Measurements from ENCODE around the gene TBC1D1.
"Not testable (repeated sequence)": the region's sequence is repeated elsewhere in the genome, so short reads cannot be mapped to it uniquely, and the experiment has no call there.

Gene TBC1D1

DNA sequence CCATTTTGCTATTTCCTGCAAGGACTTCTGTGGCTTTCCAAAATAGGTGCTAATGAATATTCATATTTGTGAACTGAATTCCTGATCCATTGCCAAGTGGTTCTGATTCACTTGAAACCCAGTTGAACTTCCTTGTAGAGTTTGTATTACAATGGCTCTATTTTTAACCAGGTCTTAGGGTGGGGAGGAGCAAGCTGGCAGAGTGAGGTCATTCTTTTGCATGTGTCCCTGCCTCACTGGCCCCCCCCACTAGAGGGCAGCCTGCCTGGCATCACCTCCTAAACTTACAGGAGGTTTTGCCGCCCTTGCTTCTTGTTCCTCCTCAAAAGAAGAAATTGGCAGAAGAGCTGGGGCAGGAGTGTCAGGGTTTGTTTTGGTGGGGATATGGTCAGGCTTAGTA lies 79.8 kb downstream of the TBC1D1 start:
- no peak for DNase-seq

DNA sequence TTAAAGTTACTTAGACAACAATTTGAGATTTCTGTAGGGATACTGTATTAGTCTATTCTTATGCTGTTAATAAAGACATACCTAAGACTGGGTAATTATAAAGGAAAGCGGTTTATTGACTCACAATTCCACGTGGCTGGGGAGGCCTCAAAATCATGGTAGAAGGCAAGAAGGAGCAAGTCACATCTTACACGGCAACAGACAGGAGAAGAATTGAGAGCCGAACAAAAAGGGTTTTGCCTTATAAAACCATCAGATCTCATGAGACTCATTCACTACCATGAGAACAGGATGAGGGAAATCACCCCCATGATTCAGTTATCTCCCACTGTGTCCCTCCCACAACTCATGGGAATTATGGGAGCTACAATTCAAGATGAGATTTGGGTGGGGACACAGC lies 80.3 kb downstream of the TBC1D1 start:
- no peak for DNase-seq

DNA sequence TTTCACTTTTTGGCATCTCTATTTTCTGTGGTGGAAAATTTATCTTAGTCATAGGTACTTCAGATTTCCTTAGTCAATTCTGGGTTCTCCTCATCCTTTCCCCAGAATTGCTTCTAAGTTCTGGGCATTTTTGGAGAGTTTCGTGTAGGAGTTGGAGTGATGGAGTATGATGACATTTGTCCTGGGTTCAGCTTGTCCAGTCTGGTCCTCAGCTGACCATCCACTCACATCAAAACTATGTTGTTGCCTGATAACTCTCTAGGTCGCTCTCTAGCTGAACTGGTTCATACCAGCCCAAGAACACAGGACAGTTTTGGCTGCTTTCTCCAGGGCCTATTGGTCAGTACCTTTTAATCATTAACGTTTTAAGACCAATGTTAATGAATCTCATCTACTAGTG lies 82.6 kb downstream of the TBC1D1 start:
- DNase-seq: no peak

DNA sequence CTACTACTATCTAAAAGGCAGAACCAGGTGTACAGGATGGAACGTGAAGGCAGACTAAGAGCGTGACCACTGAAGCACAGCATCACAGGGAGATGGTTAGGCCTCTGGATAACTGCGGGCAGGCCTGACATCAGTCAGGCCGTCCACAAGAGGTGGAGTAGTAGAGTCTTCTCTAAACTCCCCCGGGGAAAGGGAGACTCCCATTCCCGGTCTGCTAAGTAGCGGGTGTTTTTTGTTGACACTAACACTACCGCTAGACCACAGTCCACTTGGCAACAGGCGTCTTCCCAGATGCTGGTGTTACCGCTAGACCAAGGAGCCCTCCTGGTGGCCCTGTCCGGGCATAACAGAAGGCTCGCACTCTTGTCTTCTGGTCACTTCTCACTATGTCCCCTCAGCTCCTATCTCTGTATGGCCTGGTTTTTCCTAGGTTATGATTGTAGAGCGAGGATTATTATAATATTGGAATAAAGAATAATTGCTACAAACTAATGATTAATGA lies 84.5 kb downstream of the TBC1D1 start:
- DNase-seq: not testable (repeated sequence)

DNA sequence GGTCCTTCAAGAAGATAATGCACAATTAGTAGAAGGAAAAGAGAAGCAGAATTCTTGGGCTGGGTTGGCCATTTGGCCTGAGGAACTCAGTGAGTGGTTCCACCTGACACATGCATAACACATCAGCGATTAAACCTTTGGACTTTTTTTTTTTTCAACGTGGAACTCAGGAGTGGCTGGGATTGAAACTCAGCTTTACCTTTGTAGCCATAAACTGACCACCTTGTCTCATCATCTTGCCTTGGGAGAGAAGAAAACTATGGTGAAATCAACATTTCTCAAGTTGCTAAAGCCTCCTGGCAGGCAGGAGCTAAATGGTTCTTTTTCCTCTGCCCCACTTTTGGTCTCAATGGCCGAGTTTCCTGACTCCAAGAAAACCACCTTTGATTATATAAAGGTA lies 85.6 kb downstream of the TBC1D1 start:
- no peak for DNase-seq

DNA sequence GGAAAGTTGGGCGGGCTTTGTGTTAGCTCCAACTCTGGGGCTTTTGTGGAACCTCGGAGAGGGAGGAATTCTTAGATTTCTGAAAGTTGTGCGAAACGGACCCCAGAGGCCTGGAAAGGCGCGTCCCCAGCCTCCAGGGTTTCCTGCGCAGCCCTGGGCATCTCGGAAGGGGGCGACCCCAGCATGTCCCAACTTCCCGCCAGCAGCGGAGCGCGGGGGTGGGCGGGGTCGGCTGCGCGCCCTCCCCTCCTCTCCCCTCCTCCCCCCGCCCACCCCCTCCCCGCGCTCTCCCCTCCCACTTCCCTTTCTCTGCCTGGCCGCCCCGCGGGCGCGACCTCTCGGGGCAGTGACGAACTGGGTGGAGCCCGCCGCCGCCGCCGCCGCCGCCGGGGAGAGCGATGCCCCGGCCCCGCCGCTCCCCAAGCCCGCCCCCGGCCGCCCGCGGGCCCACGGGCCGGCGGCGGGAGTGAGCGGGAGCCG lies 86.1 kb downstream of the TBC1D1 start:
- DNase-seq: no peak

DNA sequence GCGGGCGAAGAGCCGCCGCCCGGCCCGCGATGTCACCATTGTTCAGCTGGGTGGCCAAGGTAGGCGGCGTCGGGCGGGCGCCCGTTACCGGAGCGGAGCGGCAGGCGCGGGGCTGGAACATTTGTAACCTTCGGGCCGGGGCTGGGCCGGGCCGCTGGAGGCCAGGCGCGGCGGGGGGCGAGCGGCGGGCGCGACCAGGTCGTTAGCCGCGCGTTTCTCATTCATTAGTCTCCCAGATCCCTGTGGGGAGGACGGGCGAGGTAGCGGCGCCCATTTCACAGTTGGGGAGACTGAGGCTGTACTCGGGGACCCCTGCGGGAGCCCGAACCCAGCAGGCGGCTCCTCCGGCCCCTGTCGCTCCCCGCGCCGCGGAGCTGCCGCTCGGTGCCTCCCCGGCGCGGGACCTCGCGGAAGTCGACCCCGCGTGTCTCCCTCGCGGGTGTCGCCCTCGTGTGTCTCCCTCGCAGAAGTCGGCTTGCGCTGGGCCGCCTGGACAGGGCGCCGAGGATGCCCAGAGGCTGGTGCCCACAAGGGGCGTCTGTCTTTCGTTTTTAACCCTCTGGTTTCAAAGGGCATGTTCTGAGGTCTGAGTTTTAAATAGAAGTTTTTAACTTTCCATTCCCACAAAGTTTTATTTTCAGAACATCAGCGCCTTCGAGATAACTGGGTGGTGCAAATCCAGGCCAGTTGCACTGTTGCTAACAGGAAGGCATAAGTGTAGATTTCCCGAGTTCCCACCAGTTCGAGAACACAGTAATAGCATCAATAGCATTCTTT lies 86.8 kb downstream of the TBC1D1 start:
- DNase-seq: no peak

DNA sequence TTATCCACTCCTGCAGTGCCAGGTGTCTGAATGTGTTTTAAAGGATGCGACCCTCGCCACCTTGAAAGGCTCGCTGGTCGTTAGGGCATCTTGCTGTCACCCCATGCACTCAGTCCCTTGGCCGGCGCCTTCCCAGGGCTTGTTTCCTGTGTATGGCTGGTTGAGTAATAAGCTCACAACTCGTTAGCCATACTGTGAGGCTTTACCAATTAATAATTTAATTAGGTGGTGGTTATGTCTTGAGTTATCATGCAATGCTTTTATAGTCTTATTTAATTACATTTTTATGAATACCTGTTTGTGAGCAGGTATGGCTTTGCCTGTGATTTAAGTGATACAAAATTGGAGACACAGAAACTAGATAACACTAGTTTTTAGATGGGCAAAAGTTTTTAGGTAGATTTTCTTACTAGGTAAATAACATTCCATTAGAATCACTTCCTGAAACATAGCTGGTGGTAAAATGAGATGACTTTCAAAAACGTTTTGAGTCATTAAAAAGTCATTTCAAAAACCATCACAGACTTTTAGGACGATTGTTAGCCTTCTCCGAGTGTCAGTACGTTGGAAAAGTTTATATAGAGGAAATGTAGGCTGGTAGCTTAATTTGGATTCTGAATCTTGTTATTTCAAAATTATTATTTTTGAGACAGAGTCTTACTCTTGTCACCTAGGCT lies 87.5 kb downstream of the TBC1D1 start:
- no peak for DNase-seq

DNA sequence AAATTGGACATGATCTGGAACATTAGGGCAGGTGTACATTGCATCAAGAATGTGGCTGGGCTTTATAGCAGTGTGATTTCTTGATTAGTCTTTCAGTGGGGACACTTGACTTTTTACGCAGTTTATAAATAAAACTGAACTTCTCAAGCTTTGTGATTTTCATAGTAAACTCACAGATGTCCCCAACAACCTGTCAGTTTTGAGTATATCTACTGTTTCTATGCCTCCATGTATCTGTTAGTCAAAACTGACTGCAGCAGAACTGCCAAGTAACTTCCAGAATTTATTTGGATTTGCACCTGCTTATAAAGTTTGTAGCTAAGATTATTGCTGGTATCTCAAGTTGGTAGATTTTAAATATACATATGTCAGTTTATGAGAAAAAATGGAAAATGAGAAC lies 89.4 kb downstream of the TBC1D1 start:
- DNase-seq: no peak

DNA sequence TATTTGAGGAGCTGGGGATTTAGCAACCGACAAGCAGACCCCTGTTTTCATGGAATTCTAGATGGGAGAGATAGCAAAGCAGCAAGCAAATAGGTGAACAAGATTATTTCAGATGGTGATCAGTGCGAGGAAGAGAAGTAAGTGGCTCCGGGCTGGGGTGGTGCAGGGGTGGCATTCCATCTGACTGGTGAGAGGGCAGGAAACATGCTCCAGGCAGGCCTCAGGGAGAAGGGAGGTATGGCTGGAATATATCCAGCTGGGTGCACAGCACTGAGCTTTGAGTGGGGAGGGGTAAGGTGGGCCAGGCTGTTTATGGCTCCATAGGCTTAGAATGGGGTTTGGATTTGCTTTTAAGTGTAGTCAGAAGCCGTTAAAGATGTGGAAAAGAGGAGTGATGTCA lies 90.5 kb downstream of the TBC1D1 start:
- DNase-seq: no peak

DNA sequence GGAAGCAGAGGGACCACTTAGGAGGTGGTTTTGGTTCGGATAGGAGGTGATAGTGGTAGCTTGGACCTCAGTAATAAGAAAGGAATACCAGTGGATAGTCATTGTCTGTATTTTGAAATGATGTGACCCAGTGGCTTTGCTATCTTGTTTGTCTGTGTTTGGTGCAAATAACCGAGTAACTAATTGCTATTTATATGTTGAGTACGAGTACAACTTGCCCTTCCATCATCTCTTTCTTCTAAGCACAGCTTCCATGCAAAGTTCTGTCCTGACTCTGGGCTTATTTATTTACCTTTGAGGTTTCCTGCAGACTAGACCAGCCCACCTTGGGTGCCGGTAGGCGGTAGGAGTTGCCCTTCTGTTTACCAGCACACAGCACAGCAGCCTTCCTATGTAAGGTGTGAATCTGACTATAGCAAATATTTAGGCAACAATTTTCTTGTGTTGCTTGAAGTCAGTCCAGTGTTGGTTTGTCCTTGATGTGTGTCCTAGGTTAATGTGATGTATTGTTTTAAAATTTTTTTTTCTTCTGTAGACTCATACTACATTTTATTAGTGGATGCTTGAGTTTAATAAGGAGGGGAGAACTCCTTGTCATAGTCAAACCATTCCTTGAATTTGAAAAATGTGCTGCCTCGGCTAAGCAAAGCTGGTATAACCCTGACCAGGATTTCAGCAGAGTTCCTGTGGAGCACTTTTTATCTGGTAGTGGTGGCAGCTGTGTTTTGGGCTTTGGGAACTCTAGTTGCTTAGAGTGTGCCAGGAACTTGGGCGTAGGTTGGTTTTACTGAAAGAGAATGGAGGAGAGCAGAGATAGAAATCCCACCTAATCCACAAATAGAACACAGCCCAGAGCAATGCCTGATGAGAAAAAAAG lies 91.2 kb downstream of the TBC1D1 start:
- DNase-seq: no peak

DNA sequence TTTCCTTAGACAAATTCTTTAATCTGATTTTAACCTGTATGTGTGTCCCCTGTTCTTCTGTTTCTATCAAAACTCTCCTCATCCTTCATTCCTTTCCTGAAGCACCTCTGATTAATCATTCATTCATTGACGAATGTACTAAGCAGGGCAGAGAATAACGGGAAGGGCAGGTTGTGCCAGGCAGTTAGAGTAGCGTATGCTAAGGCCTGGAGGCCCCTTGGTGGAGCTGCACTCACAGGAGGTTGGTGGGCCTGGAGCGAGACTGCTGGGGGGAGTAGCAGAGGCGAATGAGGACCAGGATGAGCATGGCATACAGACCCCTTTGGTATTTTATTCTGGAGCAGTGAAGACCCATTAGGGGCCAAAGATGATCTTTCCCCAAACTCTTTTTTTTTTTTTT lies 91.9 kb downstream of the TBC1D1 start:
- no peak for DNase-seq

DNA sequence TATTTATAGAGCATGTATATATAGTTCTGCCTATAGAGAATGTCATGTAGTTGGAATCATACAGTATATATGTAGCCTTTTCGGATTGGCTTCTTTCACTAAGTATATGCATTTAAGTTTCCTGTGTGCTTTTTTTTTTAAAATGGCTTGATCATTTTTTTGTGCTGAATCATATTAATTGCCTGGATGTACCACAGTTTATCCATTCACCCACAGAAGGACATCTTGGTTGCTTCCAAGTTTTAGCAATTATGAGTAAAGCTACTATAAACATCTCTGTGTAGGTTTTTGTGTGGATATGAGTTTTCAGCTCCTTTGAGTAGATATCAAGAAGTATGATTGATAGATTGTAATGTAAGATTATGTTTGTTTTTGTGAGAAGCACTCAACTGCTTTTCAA lies 93.1 kb downstream of the TBC1D1 start:
- DNase-seq: no peak

DNA sequence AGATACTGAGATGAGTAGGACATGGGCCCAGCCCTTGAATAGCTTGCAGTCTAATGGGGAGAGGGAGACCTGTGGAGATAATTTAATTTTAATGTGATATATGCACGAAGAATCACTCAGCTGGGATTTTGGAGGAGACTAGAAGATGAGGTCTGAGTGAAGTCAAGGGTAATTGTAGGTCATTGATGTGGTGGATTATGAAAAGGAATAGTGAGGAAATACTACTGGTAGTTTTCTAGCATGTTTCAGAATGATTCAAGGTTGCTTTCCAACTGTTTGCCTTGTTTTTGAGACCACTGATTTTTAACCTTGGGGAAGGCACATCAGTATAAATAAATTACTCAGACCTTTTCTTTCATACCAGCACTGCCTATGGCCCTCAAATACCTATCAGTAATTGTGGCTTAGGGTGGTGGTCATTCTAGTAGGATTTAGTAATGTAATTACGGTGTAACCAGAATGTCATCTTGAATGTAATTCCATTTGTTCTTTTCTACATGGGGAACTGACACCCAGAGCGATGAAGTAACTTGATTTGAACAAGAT lies 94.9 kb downstream of the TBC1D1 start:
- DNase-seq: no peak

DNA sequence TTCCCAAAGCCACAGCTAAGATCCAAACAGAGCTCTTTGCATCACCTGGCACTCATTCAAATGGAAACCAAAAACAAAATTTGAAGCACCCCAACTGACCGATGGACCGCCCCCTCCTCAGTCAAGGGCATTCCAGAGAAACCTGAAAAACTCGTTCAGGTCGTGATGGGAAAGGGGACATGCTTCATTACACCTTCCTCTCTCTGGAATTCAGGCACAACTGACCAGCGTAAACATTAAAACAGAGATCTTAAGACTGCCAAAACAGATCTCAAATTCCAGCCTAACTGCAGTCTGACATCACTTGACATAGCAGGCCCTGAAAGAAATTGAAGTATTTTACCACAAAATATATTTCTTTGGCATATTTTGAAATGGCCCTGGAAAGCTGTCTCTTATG lies 97.8 kb downstream of the TBC1D1 start:
- no peak for DNase-seq

DNA sequence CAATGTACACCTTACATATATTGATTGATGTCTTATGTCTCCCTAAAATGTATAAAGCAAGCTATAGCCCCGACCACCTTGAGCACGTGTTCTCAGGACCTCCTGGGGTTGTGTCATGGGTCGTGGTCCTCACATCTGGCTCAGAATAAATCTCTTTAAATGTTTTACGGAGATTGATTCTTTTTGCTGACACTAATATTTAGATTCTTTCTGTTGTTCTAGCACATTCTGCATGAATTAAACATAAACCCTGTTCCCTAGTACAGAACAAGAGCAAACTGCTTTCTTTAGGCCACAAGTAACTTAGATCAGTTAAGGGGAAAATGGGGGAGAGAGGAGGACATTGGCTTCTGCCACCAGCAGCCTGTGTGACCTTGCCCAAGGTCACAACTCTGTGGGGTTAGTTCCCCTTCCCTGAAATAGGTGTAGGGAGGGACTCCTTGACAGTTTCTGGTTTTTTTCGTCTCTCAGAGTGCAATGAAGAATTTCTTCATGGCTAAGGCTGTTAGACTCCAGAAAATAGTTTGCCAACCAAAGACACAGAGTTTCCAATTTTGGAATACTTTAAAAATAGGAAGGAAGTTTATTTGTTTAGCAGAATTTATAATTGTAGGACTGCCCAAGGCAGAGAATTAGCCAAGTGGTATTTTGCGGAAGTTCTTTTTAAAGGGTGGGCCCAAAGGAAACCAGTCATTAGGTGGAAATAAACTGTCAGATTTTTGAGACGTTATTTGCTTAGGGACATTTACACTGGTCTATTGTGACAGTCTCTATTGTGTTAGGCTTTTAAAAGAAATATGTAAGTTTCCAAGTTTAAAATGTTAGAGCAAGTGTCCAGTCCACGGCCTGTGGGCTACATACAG lies 98.7 kb downstream of the TBC1D1 start:
- DNase-seq: no peak

DNA sequence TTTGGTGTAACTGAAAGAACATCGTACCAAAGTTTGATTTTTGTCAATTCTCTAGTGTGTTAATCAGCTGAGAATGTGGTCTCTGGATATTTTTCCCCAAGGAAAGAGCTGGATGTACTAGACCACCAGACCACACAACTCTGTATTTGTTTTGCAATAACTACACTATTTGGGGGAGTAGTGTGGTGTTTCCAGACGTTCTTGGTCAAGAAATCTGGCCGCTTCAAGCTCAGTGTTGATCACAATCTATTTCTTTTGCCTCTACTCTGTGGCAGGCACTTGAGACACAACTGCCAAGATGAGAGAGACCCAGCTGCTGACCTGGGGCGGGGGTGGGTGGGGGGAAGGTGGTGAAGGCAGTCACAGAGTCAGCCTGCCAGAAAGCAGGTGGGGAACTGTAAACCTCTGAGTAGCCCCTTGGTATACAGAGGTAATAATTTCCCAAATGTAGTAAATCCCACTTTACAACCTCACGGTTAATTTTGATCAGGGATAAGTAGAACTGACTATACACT lies 99.9 kb downstream of the TBC1D1 start:
- no peak for DNase-seq

DNA sequence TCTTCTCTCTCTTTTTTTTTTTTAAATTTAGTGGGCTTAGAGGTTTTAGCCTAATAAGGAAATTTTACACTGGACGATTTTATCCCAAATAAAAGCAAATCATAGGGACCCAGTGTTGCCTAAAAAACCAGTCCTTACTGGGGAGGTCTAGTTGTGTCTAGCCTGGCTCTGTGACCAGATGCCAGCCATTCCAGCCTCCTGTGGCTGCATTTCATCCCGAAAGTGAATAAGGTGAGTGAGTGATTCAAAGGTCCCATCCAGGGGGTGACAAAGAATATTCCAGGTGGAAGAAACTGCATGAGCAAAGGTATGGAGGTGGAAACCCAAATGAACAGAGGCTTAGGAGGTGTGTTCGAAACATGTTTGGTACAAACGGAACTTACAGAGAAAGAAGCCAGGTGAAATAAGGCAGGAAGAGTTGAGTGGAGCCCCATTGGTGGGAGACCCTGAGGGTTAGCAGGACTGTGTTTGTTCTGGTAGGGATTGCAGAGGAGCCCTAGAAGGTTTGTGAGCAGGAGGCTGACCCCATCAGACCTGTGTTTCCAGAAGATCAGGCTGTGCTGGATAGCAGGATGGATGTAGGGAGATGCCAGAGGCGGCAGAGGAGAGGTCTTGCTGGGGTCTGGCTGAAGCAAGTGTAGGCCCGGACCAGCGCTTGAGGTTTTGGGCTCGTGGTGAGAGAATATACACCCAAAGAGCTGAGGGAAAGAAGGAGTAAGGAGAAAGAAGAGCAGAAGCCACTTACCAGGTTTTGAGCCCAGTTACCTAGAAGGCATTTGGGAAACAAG lies 100.9 kb downstream of the TBC1D1 start:
- DNase-seq: no peak

DNA sequence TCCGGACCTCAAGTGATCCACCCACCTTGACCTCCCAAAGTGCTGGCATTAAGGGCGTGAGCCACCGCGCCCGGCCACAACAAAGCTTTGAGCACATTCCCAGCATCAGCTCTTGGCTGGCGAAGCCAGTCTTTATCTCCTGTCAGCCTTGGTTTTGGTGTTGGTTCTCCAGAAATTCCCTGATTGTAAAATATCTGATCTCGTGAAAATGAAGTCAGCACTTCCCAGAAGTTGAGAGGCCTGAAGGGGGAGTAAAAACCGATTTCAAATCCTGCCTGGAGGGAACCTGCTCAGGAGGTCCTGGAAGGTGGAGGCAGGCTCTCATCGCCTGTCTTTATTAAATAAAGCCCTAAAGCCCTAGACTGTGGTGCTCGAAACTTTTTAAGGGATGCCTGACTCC lies 102.9 kb downstream of the TBC1D1 start:
- no peak for DNase-seq

DNA sequence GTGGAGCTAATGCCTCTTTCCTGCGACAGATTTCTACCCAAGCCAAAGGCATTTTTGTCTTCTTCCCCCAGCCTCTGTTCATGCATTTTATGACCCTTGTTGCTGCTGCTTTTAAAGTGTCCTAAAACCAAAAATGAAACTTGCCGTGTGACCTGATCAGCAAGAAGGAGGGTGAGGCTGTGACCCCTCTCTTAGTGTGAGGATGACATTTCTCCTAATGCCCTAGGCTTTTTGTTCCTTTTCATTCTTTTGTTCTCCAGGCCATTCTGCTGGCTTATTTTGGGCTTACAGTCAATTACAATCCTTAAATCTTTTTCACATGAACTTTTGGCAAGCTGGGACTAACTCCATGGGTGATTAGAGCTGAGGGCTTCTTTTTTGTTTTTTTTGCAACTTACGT lies 103.7 kb downstream of the TBC1D1 start:
- no peak for DNase-seq

DNA sequence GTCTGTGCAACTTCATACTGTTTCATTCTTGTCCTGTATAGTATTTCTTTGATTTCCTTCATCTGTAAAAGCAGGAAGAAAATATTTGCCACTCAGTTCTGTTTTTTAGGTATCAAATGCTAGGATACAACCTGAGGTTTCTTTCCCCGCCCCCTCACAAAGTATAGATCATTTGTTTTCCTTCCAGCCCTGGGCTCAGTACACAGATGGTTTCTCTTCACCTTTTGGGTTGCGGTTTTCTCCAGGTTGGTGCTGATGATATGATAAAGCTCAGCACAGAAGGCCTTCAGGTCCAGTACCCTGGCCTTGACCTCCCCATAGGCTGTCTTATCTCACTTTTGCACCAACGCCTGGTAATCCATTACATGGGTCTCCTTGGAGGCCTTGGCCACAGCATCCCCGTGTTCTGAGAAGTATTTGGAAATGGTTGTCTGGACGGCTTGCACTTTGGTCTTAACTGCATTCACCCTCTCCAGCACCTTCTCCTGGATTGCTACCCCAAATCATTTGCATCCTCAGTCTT lies 104.5 kb downstream of the TBC1D1 start:
- no peak for DNase-seq

All from NCI-H1417 treated with DMSO at 0.1 percent for 48 hours (cell line).